Caco-2 (cell line): Measurements from ENCODE around the gene TRNAU1AP. TPM values are rescaled to one million over a fixed set of nuclear protein-coding genes. Genes with fewer than 3 reads are reported as not detected.
"Not testable (repeated sequence)": the region's sequence is repeated elsewhere in the genome, so short reads cannot be mapped to it uniquely, and the experiment has no call there.

Source experiments
- BruUV-seq: library from RNA; stranded (reverse); fragments of 400-500 nt; replicated peaks from 2 replicates; lab custom pipeline; 2021; lab: Mats Ljungman, UMichigan
- CTCF ChIA-PET: fragments of 300-600 bp; sonication (Branson Sonifier 250); formaldehyde crosslinking; loops from one replicate; lab custom pipeline; 2022; ENCODE audit warnings: antibody characterized with exemption; lab: Charles Lee
- POLR2A ChIA-PET: fragments of 300-600 bp; sonication (Branson Sonifier 250); formaldehyde crosslinking; loops from one replicate; lab custom pipeline; 2022; ENCODE audit warnings: antibody characterized with exemption; lab: Charles Lee
- DNase-seq, 2 experiments: peaks; one replicate each; pipeline versions ENCODE4 v3.0.0 to v3.0.0-alpha.2; 2020 to 2022
- H3K27me3 ChIP-seq: replicated peaks from 2 replicates; pipeline ENCODE4 v1.6.0; 2011; ENCODE audit warnings: low read length; ENCODE audit not compliant: control insufficient read depth, insufficient read depth
- H3K36me3 ChIP-seq: 2 replicates; pipeline ENCODE4 v1.5.1; 2011; ENCODE audit warnings: low read length; ENCODE audit not compliant: control insufficient read depth, insufficient read depth
- H3K4me1 ChIP-seq: fragments of 250-450 bp; sonication (Bioruptor Pico); 2 replicates; pipeline ENCODE4 v1.5.1; 2020; ENCODE audit warnings: mild to moderate bottlenecking
- H3K4me3 ChIP-seq: 2 replicates; pipeline ENCODE4 v1.5.1; 2011; ENCODE audit warnings: low read depth, mild to moderate bottlenecking, control low read depth, low read length
- H3K9me3 ChIP-seq: fragments of 250-450 bp; sonication (Bioruptor Pico); 2 replicates; pipeline ENCODE4 v1.5.1; 2020; ENCODE audit warnings: mild to moderate bottlenecking, moderate library complexity
- H3K27ac Mint-ChIP-seq: one replicate; pipeline ENCODE4 v1.8.0; 2022; ENCODE audit warnings: mixed read lengths; ENCODE audit not compliant: unreplicated experiment
- H3K27me3 Mint-ChIP-seq: one replicate; pipeline ENCODE4 v1.8.0; 2022; ENCODE audit warnings: mixed read lengths; ENCODE audit not compliant: insufficient read depth, unreplicated experiment
- H3K36me3 Mint-ChIP-seq: one replicate; pipeline ENCODE4 v1.8.0; 2022; ENCODE audit warnings: mild to moderate bottlenecking, mixed read lengths; ENCODE audit not compliant: insufficient read depth, unreplicated experiment
- H3K4me1 Mint-ChIP-seq: one replicate; pipeline ENCODE4 v1.8.0; 2022; ENCODE audit warnings: low read depth, mixed read lengths; ENCODE audit not compliant: unreplicated experiment
- H3K4me3 Mint-ChIP-seq: one replicate; pipeline ENCODE4 v1.8.0; 2022; ENCODE audit warnings: mild to moderate bottlenecking, moderate library complexity, mixed read lengths; ENCODE audit not compliant: unreplicated experiment
- H3K9me3 Mint-ChIP-seq: one replicate; pipeline ENCODE4 v1.8.0; 2022; ENCODE audit warnings: mixed read lengths; ENCODE audit not compliant: unreplicated experiment
- intact Hi-C: fragments of 100-400 bp; cut with micrococcal nuclease; formaldehyde crosslinking; loops from one replicate; pipeline ENCODE4 v1.10.0; 2022; ENCODE audit not compliant: unreplicated experiment
- total RNA-seq: library from RNA; stranded (reverse); gene quantifications from 2 replicates; pipeline ENCODE4 v1.2.3, GENCODE V29; 2022
- TF ChIP-seq, protein P1 (sequence below), 2 experiments: fragments of 200-600 bp in 1 of 2; IDR thresholded peaks; 1 replicate in 1 of 2; 2 replicates in 1 of 2; pipeline versions ENCODE4 v1.5.1 to v1.8.0; 2011 to 2022; ENCODE audit warnings: antibody characterized with exemption in 1 of 2, control low read depth in 1 of 2, inconsistent platforms in 1 of 2, low read depth in 1 of 2, low read length in 1 of 2, mild to moderate bottlenecking in 1 of 2, moderate library complexity in 1 of 2; ENCODE audit not compliant: insufficient read depth in 1 of 2, severe bottlenecking in 1 of 2, unreplicated experiment in 1 of 2

Gene TRNAU1AP
- total RNA-seq, 1 experiment from 2014 or later = 23.1 TPM

DNA sequence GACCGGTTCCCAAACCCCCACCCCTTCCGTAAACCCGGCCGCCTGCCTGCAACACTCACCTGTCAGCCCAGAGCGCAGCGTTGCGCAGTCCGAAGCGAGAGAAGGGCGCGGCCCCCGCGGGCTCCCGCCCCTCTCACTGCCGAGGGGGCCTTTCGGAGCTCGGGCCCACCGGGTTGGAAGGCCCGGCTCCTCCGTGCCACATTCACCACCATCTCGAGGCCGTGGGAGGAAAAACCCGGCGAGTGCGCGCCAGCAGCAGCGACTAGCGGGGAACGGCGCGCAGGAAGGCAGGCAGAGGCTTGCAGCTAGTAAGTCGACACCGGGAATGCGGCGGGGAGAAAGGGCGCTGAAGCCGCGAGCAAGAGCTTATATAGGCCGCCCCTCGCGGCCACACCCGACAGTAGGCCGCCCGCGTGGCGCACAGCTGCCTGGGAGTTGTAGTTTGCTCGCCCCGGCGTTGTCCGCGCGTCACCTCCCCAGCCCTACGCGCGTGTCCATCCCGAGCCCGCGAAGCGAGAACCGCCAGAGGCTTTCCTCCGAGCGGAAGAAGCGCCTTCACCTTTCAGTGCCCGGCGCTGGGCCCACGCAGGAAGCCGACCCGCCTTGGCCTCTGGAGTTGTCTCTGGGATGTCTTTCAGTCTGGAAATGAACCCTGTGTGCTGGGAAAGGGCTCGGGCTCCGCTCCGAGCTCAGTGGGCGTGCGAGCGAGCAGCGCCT, 28.8 kb downstream of the TRNAU1AP start:
- ChIA-PET POLR2A (interaction anchor here (0.6 to 2.6 kb wide), 23 partner anchors 9 to 493 kb away, joined by 3 to 30 read pairs (median 5); partner anchors contain the start of genes EYA3, MED18, RAB42 and RCC1), CTCF (interaction anchor here (0.6 to 1.6 kb wide), 5 partner anchors 21 to 337 kb away, joined by 3 to 8 read pairs (median 5); partner anchors contain the start of gene TAF12)
- Mint-ChIP-seq H3K4me3 (peak overlapping the region; percentile 85), H3K27ac (peak overlapping the region; percentile 88), H3K4me1 (peaks cover 11% of the 10 kb centered on the region), H3K9me3 (no peaks in the 10 kb centered on the region), H3K36me3 (peaks cover 57% of the 10 kb centered on the region), H3K27me3 (no peaks in the 10 kb centered on the region)
- Histone ChIP-seq H3K4me3 (peak overlapping the region; percentile 73), H3K36me3 (peaks cover 4% of the 10 kb centered on the region), H3K9me3 (no peaks in the 10 kb centered on the region), H3K27me3 (no peaks in the 10 kb centered on the region), H3K4me1 (peaks cover 5% of the 10 kb centered on the region; the same call in 1 of the 2 replicates)
- intact Hi-C loops = loop anchor here (2.0 kb wide), 2 partner anchors 29 to 63 kb away; partner anchors contain the start of gene TRNAU1AP
- peak; percentile 91 to 92 for DNase-seq
- BruUV-seq = no TSS peak
- TF ChIP-seq, protein P1, sequence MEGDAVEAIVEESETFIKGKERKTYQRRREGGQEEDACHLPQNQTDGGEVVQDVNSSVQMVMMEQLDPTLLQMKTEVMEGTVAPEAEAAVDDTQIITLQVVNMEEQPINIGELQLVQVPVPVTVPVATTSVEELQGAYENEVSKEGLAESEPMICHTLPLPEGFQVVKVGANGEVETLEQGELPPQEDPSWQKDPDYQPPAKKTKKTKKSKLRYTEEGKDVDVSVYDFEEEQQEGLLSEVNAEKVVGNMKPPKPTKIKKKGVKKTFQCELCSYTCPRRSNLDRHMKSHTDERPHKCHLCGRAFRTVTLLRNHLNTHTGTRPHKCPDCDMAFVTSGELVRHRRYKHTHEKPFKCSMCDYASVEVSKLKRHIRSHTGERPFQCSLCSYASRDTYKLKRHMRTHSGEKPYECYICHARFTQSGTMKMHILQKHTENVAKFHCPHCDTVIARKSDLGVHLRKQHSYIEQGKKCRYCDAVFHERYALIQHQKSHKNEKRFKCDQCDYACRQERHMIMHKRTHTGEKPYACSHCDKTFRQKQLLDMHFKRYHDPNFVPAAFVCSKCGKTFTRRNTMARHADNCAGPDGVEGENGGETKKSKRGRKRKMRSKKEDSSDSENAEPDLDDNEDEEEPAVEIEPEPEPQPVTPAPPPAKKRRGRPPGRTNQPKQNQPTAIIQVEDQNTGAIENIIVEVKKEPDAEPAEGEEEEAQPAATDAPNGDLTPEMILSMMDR (IDR thresholded peaks at IDR 0.05; ENCODE audit: insufficient read depth in 1 of 2, low read depth in 1 of 2, low read length in 1 of 2, severe bottlenecking in 1 of 2, unreplicated experiment in 1 of 2) = no peak

DNA sequence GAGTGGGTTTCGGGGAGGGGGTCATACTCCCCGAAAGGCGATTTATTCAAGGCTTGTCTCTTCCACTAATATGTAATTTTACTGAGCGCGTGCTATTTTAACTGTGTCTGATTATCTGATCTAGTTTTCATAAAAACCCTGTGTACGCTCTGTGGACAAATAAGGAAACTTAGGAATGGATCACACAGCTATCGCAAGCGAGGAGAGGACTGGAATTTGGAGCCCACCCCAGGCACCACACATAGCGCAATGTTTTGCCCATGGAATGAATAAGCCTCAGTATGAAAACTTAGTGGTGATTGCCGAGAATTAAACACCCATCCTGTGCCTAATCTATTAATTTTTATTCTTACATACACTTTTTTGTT, 29.3 kb downstream of the TRNAU1AP start:
- TSS peak; percentile 95 for BruUV-seq
- Mint-ChIP-seq H3K9me3 (no peaks in the 10 kb centered on the region), H3K4me3 (peak overlapping the region; percentile 85), H3K27ac (peak overlapping the region; percentile 88), H3K36me3 (peaks cover 52% of the 10 kb centered on the region), H3K27me3 (no peaks in the 10 kb centered on the region), H3K4me1 (peaks cover 11% of the 10 kb centered on the region)
- no peaks in the 10 kb centered on the region for H3K27me3 ChIP-seq
- DNase-seq = no peak
- H3K4me3 ChIP-seq = peak overlapping the region; percentile 73
- TF ChIP-seq, protein P1 (IDR thresholded peaks at IDR 0.05; ENCODE audit: insufficient read depth in 1 of 2, low read depth in 1 of 2, low read length in 1 of 2, severe bottlenecking in 1 of 2, unreplicated experiment in 1 of 2) = no peak
- H3K36me3 ChIP-seq = peaks cover 4% of the 10 kb centered on the region
- ChIA-PET CTCF (interaction anchor here (0.6 to 1.6 kb wide), 4 partner anchors 21 to 338 kb away, joined by 3 to 8 read pairs (median 6); partner anchors contain the start of gene TAF12), POLR2A (interaction anchor here (0.6 to 2.6 kb wide), 20 partner anchors 8 to 494 kb away, joined by 3 to 30 read pairs (median 6); partner anchors contain the start of genes EYA3, MED18, RAB42 and RCC1)
- H3K9me3 ChIP-seq = no peaks in the 10 kb centered on the region
- peaks cover 5% of the 10 kb centered on the region; the same call in 1 of the 2 replicates for H3K4me1 ChIP-seq
- intact Hi-C loops = no loop called here

- H3K9me3 Mint-ChIP-seq, H3K27ac Mint-ChIP-seq, BruUV-seq, H3K27me3 ChIP-seq, H3K9me3 ChIP-seq, DNase-seq, H3K27me3 Mint-ChIP-seq, H3K4me1 ChIP-seq, H3K4me3 Mint-ChIP-seq, H3K36me3 Mint-ChIP-seq, H3K4me3 ChIP-seq, H3K36me3 ChIP-seq, intact Hi-C loops, CTCF ChIA-PET: not testable (repeated sequence)
- peaks cover 11% of the 10 kb centered on the region for H3K4me1 Mint-ChIP-seq
- POLR2A ChIA-PET = interaction anchor here (0.6 kb wide), 1 partner anchor 48 kb away, joined by 9 read pairs; no protein-coding TSS in a partner anchor
Measured at GRCh38 chr1:28586585-28587391, 33.9 kb downstream of the TRNAU1AP start.
